NK-92 treated with Interleukin-12 subunit alpha and Interleukin-12 subunit beta, amount 100 ng/mL, for 24 hours (cell line): ENCODE measurements around the gene OSMR.

Source experiments
- DNase-seq: peaks from one replicate; lab custom pipeline; 2025; lab: John Stamatoyannopoulos, UW

The OSMR gene

DNA sequence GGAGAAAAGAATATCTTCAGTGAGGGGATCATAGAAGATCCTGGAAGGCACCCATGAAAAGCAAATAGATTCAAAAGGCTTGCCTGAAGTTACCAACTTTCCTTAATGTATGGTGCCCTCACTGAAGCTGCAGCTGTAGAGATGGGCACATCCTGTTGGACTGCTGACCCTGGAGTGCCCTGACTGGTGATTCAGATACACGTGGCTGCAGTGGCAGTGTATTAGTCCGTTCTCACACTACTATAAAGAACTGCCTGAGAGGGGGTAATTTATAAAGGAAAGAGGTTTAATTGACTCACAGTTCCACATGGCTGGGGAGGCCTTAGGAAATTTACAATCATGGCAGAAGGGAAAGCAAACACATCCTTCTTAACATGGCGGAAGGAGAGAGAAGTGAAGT is 80.3 kb downstream of the OSMR start:
- DNase-seq = no peak

DNA sequence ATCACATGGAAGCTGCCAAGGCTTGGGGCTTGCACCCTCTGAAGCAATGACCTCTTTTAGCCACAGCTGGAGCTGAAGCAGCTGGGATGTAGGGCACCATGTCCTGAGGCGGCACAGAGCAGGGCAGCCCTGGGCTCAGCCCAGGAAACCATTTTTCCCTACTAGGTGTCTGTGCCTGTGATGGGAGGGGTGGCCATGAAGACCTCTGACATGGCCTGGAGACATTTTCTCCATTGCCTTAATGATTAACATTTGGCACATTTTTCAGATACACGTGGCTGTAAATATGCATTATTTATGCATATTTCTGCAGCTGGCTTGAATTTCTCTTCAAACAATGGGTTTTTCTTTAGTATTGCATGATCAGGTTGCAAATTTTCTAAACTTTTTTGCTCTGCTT is 81.7 kb downstream of the OSMR start:
- no peak for DNase-seq

DNA sequence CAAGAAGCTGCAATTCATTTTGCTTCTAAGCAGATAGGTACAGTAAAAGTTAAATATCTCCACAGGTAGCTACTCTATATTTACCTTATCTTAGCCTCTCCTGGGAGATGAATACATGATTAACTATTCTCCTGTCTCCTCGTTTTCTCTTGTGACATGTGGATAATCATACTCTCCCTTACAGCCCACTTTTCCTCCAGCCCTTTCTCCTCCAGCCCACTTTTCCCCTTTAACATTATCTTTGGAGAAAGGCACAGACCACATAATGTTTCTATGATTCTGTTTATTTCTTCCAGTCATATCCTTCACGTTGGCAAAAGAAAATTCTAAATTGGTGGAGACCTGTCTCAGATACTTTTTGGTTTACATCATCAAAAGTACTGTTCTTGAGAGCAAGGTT is 84.0 kb downstream of the OSMR start:
- no peak for DNase-seq

DNA sequence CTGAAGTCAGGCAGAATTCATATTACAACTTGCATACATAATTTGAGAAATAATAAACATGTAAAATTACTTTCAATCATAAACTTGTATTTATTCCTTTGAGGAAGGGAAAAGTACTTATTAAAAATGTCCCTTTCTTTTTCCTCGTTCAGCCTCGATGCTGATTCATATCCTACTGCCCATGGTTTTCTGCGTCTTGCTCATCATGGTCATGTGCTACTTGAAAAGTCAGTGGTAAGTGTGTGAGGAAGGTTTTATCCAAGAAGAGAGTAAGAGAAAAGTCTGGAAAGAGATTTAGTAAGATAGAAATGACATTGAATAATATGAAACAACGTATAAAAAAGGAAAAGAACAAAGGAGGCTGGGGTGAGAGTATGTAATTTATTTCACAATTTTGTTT is 85.9 kb downstream of the OSMR start:
- no peak for DNase-seq

DNA sequence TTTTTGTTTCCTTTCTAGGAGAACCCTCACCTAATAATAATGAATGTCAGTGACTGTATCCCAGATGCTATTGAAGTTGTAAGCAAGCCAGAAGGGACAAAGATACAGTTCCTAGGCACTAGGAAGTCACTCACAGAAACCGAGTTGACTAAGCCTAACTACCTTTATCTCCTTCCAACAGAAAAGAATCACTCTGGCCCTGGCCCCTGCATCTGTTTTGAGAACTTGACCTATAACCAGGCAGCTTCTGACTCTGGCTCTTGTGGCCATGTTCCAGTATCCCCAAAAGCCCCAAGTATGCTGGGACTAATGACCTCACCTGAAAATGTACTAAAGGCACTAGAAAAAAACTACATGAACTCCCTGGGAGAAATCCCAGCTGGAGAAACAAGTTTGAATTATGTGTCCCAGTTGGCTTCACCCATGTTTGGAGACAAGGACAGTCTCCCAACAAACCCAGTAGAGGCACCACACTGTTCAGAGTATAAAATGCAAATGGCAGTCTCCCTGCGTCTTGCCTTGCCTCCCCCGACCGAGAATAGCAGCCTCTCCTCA is 87.1 kb downstream of the OSMR start:
- DNase-seq = no peak

DNA sequence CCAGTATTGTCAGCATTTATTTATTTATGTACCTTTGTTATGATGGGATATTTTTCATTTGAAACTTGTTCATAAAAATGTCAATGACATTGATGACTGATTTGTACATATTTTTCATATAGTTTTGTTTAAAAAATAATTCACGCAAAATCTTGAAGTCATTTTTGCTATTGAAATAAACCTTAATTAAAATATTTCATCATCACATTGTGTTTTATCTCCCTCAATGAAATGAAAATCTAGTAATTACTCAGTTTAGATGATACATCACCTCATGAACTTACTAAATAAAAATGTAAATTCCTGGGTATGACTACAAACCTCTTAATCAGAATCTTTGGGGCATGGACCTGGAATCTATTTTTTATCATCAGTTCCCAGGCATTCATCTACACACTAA is 89.6 kb downstream of the OSMR start:
- no peak for DNase-seq

DNA sequence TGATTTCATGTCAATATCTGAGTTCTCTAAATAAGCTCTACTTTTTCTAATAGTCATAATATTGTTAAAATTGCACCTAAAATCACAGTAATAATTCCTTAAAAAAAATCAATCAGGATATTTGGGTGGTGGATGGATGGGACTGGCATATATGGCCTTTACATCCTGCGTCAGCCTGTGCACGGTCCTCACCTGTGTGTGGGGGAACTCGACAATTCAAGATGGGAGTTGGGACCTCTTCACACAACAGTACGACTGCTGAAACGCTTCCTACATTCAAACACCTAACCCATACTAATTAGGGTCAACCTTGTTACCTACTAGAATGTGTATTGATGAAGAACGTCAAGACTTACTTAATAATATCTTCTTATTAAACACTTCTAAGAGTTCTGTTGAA is 90.5 kb downstream of the OSMR start:
- no peak for DNase-seq

DNA sequence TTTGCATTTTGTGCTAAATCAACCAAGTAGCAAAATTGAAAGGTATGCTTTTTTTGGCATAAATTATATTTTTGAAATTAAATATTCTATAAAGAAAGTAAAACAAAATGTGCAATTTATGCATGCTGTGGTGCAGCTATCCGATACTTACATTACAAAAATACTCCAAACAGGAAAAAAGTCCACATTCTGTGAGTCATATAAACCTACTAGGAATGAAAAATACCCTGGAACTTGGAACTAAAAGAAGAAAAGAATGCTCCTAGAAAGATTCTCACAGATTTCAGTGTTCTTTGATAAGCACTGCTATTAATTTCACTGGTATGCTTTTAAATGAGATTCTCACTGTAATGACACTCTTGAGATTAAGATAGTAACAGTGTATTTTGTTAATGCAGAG is 92.6 kb downstream of the OSMR start:
- DNase-seq = no peak

DNA sequence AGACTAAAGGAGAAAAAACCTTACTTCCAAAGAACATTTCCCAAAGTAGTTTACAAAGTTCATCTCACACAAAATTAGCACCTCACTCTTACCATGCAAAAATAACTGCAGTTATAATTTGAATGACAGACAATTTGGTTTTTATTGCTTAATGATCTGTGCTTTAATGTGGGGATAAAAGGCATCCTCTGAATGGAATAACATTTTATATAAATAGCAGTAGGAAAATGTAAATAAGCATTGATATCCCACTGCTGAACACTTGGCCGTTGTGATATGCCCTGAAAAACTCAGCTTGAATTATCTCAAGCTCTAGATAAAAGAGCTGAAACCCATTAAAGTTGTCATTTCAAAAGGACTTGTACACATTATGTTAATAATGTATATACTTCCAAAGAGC is 93.2 kb downstream of the OSMR start:
- no peak for DNase-seq

DNA sequence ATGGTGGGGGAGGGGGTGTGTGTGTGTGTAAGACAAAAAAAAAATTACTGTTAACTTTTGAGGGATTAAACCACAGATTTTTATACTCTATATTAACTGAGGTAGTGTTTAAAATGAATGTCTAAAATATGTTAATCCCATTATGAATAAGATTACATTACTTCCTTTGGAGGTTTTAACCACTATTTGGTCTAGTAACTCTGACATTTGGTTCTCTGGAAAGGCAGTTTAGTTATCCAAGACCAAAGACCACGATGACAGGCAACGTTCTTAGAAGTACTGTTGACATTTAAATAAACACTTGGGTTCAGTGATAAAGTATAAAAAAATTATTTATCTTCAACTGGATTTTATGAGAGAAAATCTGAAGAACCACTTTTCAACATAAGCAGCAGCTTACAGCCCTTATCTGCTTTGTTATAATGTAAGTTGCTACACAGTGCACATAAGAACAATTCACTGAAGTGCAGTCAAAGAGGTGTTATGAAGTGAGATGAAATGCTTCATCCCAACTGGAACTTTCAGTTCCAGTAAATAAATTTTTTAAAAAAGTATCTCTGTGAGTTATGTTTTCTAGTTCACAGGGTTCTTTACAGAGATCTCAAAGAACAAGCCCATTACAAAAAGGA is 94.5 kb downstream of the OSMR start:
- no peak for DNase-seq

DNA sequence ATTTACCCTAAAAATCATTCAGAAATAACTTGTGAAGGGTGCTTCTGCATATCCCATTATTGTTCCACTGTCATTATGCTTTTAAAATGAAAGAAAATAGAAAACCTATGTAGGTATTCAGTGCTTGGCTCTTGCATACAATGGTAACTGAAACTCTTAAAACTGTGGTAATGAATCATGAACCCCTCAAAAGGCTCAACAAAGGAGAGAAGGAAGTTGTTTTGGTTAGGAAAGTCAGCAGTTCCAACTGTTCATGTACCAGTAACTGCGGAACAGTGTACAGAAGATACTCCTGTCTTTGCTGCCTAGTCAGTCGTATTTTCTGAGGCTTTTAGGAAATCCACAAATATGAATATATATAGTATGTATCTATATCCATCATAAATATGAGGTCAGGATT is 96.1 kb downstream of the OSMR start:
- no peak for DNase-seq

DNA sequence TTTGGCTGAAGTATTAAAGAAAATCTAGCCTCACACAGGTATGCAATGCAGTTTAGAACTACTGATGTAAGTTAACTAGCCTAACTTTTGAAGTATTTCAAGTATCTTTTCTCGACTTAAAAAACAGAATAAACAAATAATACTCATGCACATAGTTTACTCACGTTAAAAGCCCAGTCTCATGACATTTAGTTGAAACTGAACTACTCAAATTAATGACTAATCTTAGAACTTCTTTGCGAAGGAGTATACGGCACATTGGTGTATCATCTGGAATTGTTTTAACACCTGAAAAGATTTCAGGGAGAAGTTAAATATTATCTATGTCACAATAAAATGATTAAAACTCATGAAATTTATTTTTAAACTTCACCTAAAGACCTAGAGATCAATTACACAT is 98.5 kb downstream of the OSMR start:
- DNase-seq = no peak

DNA sequence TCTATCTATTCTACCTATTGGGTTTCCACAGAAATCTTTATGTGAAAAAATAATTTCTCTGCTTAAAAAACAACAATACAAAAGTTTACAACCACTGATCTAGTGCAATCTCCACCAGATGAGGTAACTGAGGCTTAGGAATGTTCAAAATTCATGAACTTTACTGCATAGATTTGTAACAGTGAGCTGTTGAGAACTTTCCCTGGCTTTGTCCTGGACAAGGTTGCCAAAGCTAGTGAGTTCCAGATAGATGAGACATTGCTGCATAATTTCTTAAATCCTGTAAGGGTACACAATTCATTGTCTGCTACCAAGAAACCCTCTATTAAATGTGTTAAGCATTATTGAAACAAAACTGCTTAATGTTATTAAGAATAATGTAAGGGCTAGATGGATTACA is 102.7 kb downstream of the OSMR start:
- no peak for DNase-seq

DNA sequence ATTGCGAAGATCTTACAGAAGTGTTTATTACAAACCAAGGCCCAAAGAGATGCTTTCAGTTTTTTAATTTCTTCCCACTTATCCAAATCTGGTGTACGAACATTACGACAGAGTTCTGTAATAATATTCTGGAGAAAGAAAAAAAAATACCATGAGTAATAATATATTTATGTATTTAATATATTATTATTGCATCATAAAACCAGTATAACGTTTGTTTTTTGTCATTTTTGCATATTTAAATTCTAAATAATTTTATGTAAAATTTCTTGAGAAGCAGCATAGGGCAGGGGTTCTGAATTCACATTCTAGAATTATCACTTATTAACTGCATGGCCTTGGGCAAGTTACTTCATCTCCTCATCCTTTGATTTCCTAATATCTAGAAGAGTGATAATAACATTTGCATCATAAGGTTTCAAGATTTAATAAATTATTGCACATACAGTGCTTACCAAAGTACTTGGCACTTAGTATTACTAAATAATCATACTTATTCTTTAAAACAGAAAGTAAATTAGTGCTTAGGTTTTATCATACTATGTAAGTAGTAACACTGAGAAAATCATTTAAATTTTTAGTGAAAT is 107.7 kb downstream of the OSMR start:
- no peak for DNase-seq

DNA sequence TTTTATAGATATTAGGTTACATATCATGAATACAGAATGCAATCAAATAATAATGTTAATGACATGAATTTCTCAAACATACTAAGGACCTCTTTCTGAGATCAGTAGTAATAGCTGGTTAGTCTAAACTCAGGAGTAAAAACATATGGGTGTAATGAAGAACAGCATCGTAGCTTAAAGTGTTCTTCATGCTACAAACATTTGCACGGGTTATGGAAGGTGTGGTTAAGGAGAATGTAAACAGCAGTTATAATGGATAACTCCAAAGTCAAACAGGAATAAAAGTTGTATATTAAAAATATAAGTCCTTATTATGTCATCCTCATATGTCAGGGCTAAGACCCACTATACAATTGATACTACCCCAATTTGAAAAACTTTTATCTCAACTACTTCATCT is 115.9 kb downstream of the OSMR start:
- no peak for DNase-seq

DNA sequence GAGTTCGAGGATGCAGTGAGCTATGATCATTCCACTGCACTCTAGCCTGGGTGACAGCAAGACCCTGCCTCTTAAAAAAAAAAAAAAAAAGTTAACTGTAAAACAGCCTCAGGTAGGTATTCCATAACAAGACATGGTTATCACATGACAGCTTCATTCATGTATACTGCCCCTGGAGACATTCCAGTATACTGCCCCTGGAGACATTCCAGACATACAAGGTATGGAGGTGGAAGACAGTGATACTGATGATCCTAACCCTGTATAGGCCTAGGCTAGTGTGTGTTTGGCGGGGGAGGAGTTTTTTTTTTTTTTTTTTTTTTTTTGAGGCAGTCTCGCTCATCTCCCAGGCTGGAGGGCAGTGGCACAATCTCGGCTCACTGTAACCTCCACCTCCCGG is 122.9 kb downstream of the OSMR start:
- no peak for DNase-seq

DNA sequence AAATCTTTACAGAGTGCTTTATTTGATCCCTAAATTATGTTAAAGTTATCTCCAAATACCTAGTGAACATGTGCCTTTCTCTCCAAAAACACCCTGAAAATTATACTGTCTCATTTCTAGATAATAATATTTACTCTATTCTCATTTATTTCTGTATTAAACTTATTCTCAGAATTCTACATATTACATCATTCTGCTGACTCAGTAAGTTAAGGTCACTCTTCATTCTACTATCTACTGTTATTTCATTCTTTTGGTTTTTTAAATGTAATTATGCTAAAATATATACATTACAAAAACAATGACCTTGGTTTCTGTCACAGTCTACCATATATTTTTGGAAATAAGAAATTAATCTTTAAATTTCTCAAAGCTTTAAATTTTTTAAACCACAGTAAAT is 132.2 kb downstream of the OSMR start:
- no peak for DNase-seq

DNA sequence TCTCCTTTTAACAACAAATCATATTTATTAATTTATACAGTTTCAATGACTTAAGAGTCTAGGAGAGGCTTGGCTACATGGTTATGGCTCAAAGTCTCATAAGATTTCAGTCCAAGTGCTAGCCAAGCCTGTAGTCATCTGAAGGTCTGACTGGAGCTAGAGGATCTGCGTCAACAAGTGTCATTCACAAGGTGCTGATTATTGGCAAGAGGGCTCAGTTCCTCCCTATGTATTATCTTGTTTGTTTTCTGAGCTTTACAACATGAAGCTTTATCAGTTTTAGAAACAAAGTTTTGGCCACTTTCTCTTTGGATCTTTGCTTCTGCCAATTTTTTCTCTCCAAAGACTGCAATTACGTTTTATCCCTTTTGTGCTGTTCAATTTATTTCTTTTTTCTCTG is 133.7 kb downstream of the OSMR start:
- no peak for DNase-seq
